GM21529 (cell line): ENCODE data around the gene PIK3R3.

ENCODE experiments used
- ATAC-seq: cut with Tn5 transposase; IDR thresholded peaks from one replicate; pipeline ENCODE4 v1.9.1; 2021; ENCODE audit not compliant: unreplicated experiment

Gene PIK3R3

DNA sequence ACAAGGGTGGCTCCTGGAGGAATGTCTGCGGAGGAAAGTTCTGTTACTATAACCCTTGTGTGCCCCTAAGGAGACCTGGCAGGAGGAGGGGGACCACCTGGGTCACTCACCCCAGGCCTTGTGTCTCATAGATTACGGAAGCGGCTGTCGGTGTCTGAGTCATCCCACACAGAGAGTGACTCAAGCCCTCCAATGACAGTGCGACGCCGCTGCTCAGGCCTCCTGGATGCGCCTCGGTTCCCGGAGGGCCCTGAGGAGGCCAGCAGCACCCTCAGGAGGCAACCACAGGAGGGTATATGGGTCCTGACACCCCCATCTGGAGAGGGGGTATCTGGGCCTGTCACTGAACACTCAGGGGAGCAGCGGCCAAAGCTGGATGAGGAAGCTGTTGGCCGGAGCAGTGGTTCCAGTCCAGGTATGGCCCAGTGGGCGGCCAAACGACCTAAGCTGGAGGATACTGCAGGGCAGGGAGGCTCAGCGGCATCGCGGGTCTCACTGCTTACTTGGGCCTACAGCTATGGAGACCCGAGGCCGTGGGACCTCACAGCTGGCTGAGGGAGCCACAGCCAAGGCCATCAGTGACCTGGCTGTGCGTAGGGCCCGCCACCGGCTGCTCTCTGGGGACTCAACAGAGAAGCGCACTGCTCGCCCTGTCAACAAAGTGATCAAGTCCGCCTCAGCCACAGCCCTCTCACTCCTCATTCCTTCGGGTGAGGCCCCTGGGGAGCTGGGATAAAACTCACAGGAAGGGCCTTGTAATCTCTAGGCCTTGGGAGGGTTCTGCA lies 101.4 kb downstream of the PIK3R3 start:
- ATAC-seq, result no peak

DNA sequence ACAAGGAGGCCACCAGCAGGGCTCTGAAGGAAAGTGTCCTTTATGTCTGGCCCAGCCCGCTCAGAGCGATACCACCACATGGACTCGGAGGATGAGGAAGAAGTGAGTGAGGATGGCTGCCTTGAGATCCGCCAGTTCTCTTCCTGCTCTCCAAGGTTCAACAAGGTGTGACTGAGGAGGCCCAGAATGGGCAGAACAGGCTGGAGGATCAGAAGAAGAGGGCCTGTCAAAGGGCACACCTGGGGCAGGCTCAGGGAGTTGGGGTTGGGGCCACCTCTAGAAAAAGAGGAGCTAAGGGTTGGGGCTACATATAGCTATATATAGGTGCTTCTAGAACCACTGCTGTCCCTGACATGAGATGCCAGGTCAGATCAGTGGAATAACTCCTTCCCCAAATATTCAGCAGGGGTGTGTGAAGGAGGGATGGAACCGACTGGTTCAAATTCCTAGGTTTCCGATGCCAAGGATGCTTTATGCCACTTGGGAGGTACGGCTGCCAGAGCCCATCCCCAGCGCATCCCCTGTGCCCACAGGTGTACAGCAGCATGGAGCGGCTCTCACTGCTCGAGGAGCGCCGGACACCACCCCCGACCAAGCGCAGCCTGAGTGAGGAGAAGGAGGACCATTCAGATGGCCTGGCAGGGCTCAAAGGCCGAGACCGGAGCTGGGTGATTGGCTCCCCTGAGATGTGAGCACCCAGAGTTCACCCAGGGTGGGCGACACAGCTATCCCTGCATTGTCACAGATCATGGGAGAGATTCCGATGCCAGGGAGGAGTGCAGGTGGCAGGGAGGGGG lies 102.2 kb downstream of the PIK3R3 start:
- ATAC-seq, result no peak

DNA sequence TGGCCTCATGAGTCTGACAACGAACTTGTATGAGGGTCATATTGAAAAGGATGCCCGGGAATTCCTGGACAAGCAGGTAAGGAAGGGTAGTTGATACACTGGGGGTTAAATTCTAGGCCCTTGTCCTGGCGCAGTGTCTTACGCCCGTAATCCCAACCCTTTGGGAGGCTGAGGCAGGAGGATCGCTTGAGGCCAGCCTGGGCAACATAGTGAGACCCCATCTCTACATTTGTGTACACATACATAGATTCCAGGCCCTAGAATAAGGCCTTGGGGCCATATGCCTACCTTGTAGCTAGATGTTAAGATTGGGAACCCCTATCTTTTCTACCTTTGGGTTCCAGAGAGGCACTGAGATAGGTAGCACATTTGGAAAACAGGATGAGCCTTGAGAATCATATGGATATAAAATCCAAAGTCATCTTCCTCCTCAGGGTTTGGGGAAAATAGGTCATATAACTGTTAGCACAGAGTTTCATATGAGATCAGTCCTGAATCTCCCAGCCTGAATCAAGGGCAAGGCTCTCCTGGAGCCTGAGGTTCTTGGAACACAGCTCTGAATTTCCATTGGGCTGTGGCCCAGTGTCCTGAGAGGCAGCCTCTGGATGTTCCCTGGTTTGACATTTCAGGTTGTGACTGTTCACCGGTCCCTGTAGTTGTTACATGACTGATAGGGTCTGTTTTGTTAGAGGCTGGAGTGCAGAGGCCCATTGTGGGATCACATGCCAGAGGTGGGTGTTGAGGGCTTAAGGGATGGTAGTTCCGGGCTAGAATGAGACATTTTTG lies 104.4 kb downstream of the PIK3R3 start:
- ATAC-seq, result no peak

DNA sequence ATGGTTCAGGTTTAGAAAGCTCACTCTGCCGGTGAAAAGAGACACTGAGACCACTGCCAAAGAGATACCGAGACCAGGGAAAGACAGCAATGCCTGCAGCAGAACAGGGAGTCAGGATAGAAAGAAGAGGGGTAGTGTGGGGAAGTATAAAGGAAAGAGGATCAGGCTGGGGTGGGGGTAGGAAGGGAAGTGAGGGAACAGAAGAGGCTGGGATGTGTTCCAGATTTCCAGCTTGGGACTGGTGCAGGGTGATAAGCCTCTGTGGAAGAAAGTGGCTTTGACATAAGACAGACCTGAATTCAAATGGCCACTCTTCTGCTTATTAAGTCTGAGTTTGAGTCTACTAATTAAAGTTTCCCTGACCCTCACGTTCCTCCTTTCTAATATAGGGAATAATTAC lies 105.9 kb downstream of the PIK3R3 start:
- ATAC-seq, result no peak

DNA sequence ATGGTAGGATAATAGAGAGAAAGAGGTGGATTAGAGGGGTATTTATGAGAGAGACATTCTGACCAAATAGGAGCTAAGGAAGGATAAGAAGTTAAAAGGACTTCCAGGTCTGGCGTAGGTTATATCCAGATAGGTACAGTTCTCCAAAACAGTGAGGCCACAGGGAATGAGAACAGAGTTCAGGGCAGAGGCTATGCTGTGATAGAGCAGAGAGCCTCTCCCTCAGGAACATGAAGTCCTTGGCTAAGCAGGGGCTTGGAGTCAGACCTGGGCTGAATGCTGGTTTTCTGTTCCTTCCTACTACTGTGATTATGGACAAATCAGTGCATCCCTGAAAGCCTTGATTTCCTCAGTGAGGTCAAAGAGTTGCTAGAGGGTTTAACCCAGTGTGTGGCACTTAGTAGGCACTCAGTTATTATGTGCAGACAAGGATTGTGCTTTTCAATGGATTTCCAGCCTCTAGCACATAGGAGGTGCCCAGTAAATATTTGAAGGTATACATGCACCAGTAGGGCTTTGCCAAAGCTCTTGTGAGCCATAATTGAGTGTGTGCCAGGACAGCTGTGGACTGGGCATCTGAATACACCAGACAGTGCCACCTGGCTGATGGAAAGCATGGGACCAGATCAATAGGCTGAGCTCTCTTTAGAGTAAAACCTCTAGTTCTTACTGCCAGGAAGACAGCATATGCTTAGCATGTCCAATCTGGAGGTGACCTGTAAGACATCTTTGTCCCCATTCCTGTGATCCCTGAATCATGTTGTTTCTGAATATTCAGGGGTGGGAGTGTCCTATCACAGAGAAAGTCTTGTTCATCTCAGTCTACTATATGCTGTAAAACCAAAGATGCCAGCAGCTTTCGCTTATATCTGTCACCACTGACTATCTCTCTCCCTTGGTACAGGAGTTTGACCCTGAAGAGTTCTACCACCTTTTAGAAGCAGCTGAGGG lies 111.1 kb downstream of the PIK3R3 start:
- ATAC-seq, result no peak

DNA sequence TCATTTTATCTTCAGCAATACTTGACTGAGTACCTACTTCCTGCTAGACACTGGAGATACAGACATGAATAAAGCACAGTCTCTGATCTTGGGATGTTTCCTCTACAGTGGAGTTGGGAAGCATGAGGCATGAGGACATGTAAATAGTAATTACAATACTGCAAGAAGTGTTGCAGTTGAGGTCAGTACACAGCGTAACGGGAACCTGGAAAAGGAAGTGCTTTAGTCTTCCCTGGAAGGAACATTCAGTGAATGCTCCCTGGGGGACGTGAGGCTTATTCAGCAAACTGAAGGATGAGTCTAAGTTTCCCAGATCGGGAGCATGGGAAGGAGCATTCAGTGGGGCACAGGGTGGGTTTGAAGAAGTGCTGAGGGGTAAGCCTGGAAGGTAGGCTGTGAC lies 112.4 kb downstream of the PIK3R3 start:
- ATAC-seq, result no peak

DNA sequence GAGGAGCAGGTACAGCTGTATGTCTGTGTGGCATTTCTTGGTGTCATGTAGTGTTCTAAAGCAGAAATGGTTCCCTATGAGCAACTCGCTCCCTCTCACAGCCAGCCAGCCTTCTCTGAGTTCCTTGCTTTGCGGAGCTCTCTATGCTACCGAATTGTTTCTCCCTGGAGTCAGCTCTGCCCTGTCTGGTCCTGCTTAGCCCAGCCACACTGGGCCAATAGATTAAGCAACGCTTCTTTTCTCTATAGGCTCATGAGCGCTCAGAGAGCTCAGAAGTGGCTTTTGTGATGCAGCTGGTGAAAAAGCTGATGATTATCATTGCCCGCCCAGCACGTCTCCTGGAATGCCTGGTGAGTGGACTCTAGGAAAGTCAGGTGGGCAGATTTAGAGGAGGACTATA lies 113.1 kb downstream of the PIK3R3 start:
- no peak for ATAC-seq

DNA sequence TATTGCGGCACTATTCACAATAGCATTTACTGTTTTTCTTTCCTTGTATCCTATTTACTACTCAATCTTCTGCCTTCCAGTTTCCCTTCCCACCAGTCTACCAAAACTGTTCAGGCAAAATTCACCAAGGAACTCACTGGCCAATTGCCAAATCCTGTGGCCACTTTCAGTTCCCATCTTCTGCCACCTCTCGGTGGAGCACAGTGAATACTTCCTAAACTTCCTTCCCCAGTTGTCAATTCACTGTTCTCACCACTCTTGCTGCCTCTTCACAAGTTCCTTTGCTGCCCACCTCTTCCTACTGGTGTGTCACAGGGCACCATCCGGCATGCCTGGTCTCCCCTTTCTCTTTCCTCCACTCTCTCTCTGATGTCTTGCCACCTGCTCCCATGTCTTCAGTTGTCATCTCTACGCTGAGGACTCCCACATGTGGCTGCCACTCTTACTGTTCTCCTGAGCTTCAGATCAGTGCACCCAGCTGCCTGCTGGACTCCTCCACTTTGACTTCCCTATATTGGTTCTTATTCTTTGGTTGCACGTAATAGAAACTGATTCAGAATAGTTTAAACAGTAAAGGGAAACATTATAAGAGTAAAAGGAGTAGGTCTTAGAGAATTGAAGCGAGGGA lies 114.4 kb downstream of the PIK3R3 start:
- no peak for ATAC-seq

DNA sequence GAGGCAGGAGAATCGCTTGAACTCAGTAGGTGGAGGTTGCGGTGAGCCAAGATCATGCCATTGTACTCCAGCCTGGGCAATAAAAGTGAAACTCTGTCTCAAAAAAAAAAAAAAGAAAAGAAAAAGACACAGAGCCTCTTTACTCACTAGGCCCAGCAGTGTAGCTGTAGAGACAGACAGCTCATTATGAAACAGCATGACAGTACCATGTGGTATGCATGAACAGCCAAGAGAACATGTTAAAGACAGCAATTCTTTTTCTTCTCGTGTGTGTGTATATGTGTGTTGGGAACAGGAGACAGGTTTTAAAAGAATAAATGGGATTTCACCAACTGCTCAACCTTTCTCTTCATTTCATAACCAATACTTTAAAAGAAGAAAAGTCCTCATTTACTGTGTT lies 118.8 kb downstream of the PIK3R3 start:
- no peak for ATAC-seq

DNA sequence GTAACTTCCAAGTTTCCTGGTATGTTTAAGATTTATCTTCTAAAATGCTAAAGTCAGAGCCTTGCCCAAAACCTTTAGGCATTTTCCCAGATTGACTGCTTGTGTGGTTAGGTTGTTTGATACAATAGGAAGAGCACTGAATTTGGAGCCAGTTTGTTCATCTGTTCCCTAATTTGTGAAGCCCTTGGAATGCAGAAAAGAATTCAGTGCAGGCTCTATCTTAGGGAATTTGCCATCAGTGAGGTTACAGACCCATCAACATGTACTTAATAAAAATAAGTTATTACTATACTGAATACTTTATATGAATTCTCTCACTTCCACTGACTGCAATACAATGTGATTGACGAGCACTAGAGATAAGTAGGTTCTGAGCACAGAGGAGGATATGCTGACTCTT lies 120.2 kb downstream of the PIK3R3 start:
- no peak for ATAC-seq

DNA sequence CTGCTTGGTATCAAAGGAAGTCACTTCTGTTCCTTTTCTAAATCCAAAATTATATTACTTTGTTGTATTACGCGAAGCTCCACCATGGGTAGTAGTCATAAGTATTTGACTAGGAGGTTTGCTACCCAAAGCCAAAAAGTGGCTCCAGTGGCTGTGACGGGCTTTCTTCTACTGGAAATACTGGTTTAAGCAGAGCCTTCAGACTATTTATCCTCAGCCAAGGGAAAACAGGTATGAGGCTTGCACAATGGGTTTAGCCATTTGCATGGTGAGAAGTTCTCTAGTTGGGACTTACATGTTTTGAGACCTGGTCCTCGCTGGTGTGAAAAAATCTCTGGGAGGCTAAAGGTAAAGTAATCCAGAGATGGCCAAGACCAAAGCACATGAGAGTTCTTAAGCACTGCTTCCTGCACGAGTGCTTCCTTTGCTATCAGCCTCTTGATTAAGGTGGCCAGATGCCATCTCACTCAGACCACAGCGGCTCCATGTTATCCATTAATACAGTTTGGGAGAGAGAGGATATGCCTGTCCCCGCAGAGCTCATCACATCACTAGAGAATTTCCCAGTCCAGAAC lies 121.2 kb downstream of the PIK3R3 start:
- ATAC-seq, result no peak

DNA sequence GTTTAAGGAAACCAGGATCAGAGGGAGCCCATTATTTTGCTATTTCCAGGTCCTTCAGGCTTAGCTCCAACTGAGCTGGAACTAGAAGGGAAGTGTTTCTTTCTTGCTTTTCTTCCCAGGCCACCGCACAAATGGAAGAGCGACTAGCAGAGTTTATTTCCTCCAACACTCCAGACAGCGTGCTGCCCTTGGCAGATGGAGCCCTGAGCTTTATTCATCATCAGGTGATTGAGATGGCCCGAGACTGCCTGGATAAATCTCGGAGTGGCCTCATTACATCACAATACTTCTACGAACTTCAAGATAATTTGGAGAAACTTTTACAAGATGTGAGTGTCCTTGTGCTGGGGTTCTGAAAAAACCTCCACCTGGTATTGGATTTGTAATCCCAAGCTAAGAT lies 121.8 kb downstream of the PIK3R3 start:
- ATAC-seq, result no peak

DNA sequence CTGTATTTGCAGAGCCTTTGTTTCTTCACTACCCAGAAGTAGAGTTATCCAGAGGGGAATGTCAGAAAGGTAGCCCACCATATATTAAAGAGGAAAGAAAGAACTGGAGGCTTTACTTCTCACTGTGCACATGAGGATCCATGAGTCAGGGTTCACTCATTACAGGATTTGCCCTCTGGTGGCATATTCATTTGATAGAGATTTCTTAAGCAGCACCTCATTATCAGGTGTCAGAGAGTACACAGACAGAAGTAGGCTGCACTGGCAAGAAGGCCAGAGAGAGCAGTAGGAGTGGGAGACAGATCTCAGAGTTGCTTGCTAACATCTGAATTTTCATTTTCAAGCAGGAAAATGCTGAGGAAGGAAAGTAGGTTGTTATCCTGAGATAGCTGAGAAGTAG lies 123.8 kb downstream of the PIK3R3 start:
- ATAC-seq, result no peak

DNA sequence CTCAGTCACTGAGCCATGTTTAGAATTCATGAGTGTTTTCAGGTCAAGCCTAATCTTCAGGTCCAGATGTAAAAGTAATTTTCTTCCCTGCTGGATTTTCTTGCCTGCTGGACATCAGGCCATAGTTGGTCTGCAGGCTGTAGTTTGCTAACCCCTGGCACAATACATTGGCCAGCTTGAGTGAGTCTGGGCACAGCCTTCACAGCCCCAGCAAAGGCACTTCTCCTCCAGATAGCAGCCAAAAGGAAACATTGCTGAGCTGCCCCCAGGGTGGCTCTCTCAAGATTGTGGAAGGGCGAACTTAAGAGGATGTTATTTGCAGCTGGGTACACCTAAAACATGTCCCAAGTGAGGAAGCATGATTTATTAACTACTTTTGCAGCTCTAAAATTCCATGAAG lies 126.8 kb downstream of the PIK3R3 start:
- no peak for ATAC-seq

DNA sequence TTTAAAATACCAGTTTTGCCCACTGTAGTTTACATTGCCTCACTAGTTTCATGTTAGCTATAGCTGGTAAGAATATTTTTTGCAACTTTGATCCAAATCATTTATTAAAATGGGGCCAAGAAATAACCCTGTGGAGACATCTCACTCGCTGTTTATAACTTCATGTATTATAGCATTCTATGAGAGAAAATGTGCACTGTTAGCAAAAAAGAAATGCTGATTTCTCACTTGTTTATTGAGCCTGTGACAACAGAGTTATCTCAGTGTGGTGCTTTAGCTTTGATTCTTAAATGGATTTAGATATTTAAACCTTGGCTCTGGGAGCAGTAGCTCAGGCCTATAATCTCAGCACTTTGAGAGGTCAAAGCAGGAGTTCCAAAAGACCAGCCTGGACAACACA lies 127.9 kb downstream of the PIK3R3 start:
- ATAC-seq, result no peak

DNA sequence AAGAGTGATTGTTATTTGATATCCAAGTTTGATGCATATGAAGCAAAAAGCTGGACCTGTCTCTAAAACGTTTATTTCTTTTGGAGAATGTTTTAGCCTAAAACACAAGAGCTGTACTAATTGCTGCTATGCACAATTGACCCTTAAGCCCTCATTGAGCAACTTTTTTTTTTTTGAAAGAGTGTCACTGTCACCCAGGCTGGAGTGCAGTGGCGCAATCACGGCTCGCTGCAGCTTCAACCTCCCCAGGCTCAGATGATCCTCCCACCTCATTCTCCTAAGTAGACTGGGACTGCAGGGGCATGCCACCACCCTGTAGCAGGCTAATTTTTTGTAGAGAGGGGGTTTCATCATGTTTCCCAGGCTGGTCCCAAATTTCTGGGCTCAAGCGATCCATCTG lies 129.1 kb downstream of the PIK3R3 start:
- no peak for ATAC-seq

DNA sequence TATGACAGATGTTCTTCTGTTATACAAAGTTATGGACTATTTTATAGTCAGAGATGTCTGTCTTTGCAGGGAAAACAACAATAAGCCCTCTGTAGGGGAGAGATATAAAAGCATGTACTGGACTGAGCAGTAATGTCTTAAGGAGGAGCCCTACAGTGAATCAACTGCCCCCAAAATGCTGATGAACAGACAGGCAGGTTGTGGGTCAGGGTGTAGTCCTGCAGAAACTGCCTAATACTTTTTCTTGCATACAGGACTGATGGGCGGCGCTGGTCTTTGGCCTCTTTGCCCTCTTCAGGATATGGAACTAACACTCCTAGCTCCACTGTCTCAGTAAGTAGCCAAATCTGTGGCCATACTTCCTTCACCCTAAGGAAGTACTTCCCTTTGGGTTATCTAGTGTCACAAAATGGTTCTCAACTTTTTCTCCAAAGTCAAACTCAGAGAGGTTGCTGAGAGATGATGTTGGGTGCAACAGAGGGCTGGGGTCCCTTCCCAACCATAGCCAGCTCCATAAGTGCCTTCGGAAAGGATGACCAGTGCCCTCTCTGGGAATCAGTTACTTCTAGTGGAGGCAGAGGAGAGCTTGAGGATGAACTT lies 129.8 kb downstream of the PIK3R3 start:
- no peak for ATAC-seq

DNA sequence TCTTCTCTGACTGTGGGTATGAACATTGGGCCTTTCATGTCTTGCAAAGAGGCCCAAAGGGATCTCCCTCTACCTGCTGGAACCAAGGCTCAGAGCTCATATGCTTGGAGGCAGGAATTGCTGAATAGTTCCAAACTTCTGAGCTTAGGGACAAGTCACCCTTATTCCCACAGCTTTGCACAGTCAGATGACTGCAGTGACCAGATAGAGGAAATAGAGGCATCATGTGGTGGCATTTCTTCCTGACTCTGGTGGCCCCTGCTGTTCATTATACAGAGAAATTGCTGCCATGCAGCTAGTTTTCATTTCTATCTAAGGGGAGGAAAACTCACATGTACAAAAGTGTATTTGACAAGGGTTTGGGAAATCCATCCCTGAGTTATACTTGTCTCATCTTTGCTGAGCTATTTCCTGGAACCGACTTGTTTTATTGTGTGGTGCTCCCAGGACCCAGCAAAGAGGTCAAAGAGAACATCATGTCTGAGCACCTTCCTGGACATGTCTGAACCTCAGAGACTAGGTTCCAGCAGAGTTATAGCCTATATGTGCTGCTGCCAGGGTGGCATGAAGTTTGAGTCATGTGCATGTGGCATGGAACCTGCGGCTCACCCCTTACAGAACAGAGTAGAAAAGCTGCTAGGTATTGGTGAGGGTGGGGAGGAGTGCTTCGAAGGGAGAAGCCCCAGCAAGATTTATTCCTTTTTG lies 131.2 kb downstream of the PIK3R3 start:
- ATAC-seq, result no peak

DNA sequence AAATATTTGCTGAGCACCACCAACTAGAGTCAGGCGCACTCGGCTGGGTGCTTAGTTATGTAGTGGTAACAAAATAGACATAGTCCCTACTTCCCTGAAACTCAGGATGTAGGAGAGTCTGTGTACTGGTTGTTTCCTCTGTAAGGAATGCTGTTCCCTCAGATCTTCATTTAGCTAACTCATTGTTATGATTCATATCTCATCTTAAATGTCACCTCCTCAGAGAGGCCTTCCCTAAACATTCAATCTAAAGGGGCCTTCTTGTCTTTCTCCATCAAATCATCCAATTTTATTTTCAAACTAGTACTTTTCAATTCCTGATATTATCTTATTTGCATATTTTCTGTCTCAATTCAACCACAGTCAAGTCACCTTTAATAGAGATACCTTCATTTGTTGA lies 132.9 kb downstream of the PIK3R3 start:
- ATAC-seq, result no peak
